Vagina (tissue), 2 donors: Measurements from ENCODE around the gene PDGFRA.

Experiments used
- CTCF ChIP-seq, 3 experiments: fragments of 450-650 bp in 2 of 3; fragments of 200-600 bp in 1 of 3; sonication (generic) in 1 of 3; IDR thresholded peaks; one replicate each; pipeline ENCODE4 v1.5.1; 2017 to 2019; ENCODE audit warnings: antibody characterized with exemption in 3 of 3, mild to moderate bottlenecking in 2 of 3, moderate library complexity in 2 of 3
- POLR2A ChIP-seq, 2 donors: fragments of 450-650 bp; IDR thresholded peaks; one replicate each; pipeline ENCODE4 v1.6.1; 2017; ENCODE audit warnings: antibody characterized with exemption in 2 of 2, mild to moderate bottlenecking in 2 of 2, moderate library complexity in 2 of 2
- POLR2AphosphoS5 ChIP-seq, 2 donors: sonication (generic); formaldehyde crosslinking; IDR thresholded peaks; one replicate each; pipeline ENCODE4 v1.9.0; 2017; ENCODE audit warnings: antibody characterized with exemption in 2 of 2, mild to moderate bottlenecking in 2 of 2, low read depth in 1 of 2; ENCODE audit not compliant: insufficient read depth in 1 of 2

- TF ChIP-seq CTCF (IDR thresholded peaks at IDR 0.05) (peak; percentile 80 to 92 (median 89)), POLR2A (IDR thresholded peaks at IDR 0.05) (no peak), POLR2AphosphoS5 (IDR thresholded peaks at IDR 0.05; ENCODE audit: insufficient read depth in 1 of 2, low read depth in 1 of 2) (peak; percentile 51 to 64)
These were observed 11.2 kb upstream of the PDGFRA start for GRCh38 chr4:54217642-54218495.
